Keratinocyte (primary cell): Measurements from ENCODE around the gene ATF7. TPM values are rescaled to one million over a fixed set of nuclear protein-coding genes. Genes with fewer than 3 reads are reported as not detected.

Source experiments
- DNase-seq: peaks from one replicate; pipeline ENCODE4 v3.0.0-alpha.2; 2011; ENCODE audit warnings: low read depth, missing footprints, low spot score
- FAIRE-seq: peaks from 2 replicates; lab custom pipeline; 2011; peaks lifted over from hg19 to GRCh38; lab: Jason Lieb, UNC
- H2AFZ ChIP-seq: 2 replicates; pipeline ENCODE4 v1.6.0; 2012; ENCODE audit warnings: low read length, control low read depth, inconsistent platforms; ENCODE audit not compliant: control insufficient read depth
- H3K27ac ChIP-seq: 2 replicates; pipeline ENCODE4 v1.5.1; 2011; ENCODE audit warnings: low read length; ENCODE audit not compliant: control insufficient read depth, insufficient read depth
- H3K27me3 ChIP-seq: 3 replicates; pipeline ENCODE4 v1.6.0; 2011; ENCODE audit warnings: low read length; ENCODE audit not compliant: control insufficient read depth, insufficient read depth; ENCODE audit errors: extremely low read depth
- H3K36me3 ChIP-seq, 2 experiments: 2 replicates in 1 of 2; 3 replicates in 1 of 2; pipeline ENCODE4 v1.5.1; 2011; ENCODE audit warnings: low read length in 2 of 2, mild to moderate bottlenecking in 1 of 2; ENCODE audit not compliant: control insufficient read depth in 2 of 2, insufficient read depth in 2 of 2; ENCODE audit errors: extremely low read depth in 1 of 2
- H3K4me1 ChIP-seq: 3 replicates; pipeline ENCODE4 v1.5.1; 2011; ENCODE audit warnings: low read length; ENCODE audit not compliant: control insufficient read depth, insufficient read depth; ENCODE audit errors: extremely low read depth
- H3K4me2 ChIP-seq: 3 replicates; pipeline ENCODE4 v1.6.0; 2011; ENCODE audit warnings: low read depth, low read length; ENCODE audit not compliant: control insufficient read depth, insufficient read depth; ENCODE audit errors: extremely low read depth
- H3K4me3 ChIP-seq, 3 experiments: fragments of 200-600 bp in 1 of 3; sonication (generic) in 1 of 3; 2 replicates in 2 of 3; 3 replicates in 1 of 3; pipeline ENCODE4 v1.5.1; 2011 to 2016; ENCODE audit warnings: low read length in 3 of 3, mild to moderate bottlenecking in 3 of 3, control low read depth in 2 of 3, inconsistent platforms in 1 of 3, low read depth in 1 of 3, mixed read lengths in 1 of 3, mixed run types in 1 of 3, moderate library complexity in 1 of 3; ENCODE audit not compliant: control insufficient read depth in 2 of 3, insufficient read depth in 2 of 3; ENCODE audit errors: extremely low read depth in 1 of 3
- H3K79me2 ChIP-seq: 2 replicates; pipeline ENCODE4 v1.6.0; 2012; ENCODE audit warnings: low read length; ENCODE audit not compliant: control insufficient read depth, insufficient read depth
- H3K9ac ChIP-seq: 3 replicates; pipeline ENCODE4 v1.6.0; 2011; ENCODE audit warnings: low read length; ENCODE audit not compliant: control insufficient read depth, insufficient read depth; ENCODE audit errors: extremely low read depth
- H3K9me1 ChIP-seq: 3 replicates; pipeline ENCODE4 v1.6.0; 2011; ENCODE audit warnings: low read length; ENCODE audit not compliant: control insufficient read depth, insufficient read depth; ENCODE audit errors: extremely low read depth
- H3K9me3 ChIP-seq: 2 replicates; pipeline ENCODE4 v1.5.1; 2012; ENCODE audit warnings: low read depth, low read length; ENCODE audit not compliant: control insufficient read depth
- H4K20me1 ChIP-seq: 3 replicates; pipeline ENCODE4 v1.6.0; 2011; ENCODE audit warnings: low read length; ENCODE audit not compliant: control insufficient read depth, insufficient read depth; ENCODE audit errors: extremely low read depth
- CTCF ChIP-seq, 3 experiments: IDR thresholded peaks in 1 of 3; conservative IDR thresholded peaks in 1 of 3; optimal IDR thresholded peaks in 1 of 3; 2 replicates in 2 of 3; 3 replicates in 1 of 3; pipeline versions ENCODE3 to v1.5.1; 2011; ENCODE audit warnings: low read length in 3 of 3, mild to moderate bottlenecking in 3 of 3, moderate library complexity in 2 of 3, control low read depth in 1 of 3, inconsistent platforms in 1 of 3; ENCODE audit not compliant: insufficient read depth in 2 of 3; ENCODE audit errors: extremely low read depth in 1 of 3
- EZH2 ChIP-seq: IDR thresholded peaks from one replicate; pipeline ENCODE4 v1.6.1; 2012; ENCODE audit warnings: inconsistent platforms, mild to moderate bottlenecking, low read length, moderate library complexity
- dilution Hi-C: fragments of 300-500 bp; cut with MboI; formaldehyde crosslinking; loops from one replicate; pipeline ENCODE4 v1.7.0; 2020; ENCODE audit warnings: low sequenced_read_pairs; ENCODE audit not compliant: extremely low pct_ligation_motif_present
- polyA plus RNA-seq, 5 experiments: library from polyadenylated mRNA; depleted of rRNA in 3 of 5; stranded (reverse) in 3 of 5; stranded (forward) in 1 of 5; unstranded in 1 of 5; fragments of >200 nt; gene quantifications; 1 replicate in 1 of 5; 2 replicates in 3 of 5; 3 replicates in 1 of 5; pipeline versions ENCODE4 v1.2.1 to v1.2.3, GENCODE V29; 2011 to 2012; ENCODE audit warnings: missing spikeins in 2 of 5, low read depth in 1 of 5, low replicate concordance in 1 of 5

The ATF7 gene
- polyA plus RNA-seq, 1 donor (not counting 4 experiments of a cell fraction or from before 2014, with no cell fraction given), result 16.3 TPM

DNA sequence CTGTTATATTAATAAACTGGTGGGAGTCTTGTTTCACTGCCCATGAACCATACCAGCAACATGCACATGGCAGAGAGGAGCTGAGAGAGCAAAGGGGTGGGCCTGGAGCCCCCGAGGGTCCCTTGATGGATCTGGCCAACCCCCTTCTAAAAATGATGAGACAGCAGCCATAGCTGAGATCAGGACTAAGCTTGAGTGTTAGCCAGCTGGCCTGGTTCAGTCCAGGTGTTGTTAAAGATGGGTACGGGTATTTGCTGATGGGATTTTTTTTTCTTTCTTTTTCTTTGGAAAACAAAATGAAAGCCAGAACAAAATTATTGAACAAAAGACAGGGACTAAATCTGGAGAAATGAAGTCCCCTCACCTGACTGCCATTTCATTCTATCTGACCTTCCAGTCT lies 158.3 kb downstream of the ATF7 start:
- Histone ChIP-seq H4K20me1 (peaks cover 26% of the 10 kb centered on the region), H3K9ac (no peak overlapping the region), H3K27ac (no peak overlapping the region), H3K9me3 (no peaks in the 10 kb centered on the region), H3K9me1 (no peaks in the 10 kb centered on the region), H3K4me1 (no peaks in the 10 kb centered on the region), H3K4me2 (no peak overlapping the region), H3K36me3 (peaks cover 61 to 78% of the 10 kb centered on the region in 2 experiments), H3K4me3 (no peak overlapping the region), H3K27me3 (no peaks in the 10 kb centered on the region), H3K79me2 (peaks cover 74% of the 10 kb centered on the region), H2AFZ (no peak overlapping the region)
- DNase-seq (no peak), FAIRE-seq (no peak)
- TF ChIP-seq EZH2, result no peak
- TF ChIP-seq CTCF (optimal IDR thresholded peaks at IDR 0.05 in 1 of 3, IDR thresholded peaks at IDR 0.05 in 1 of 3, conservative IDR thresholded peaks at IDR 0.05 in 1 of 3; ENCODE audit: extremely low read depth in 1 of 3, insufficient read depth in 2 of 3, low read length in 3 of 3), result no peak
- dilution Hi-C loops, result no loop called here

GRCh38 chr12:53467082-53467481 lies 159.1 kb downstream of the ATF7 start:
- no peak overlapping the region for H3K4me2 ChIP-seq
- dilution Hi-C loops, result no loop called here
- peak overlapping the region; percentile 28 for H3K27ac ChIP-seq
- H2AFZ ChIP-seq, result no peak overlapping the region
- no peaks in the 10 kb centered on the region for H3K27me3 ChIP-seq
- H3K9ac ChIP-seq, result no peak overlapping the region
- H3K79me2 ChIP-seq, result peaks cover 74% of the 10 kb centered on the region
- no peaks in the 10 kb centered on the region for H3K9me3 ChIP-seq
- FAIRE-seq (no peak), DNase-seq (no peak)
- peaks cover 64 to 79% of the 10 kb centered on the region in 2 experiments for H3K36me3 ChIP-seq
- TF ChIP-seq CTCF (optimal IDR thresholded peaks at IDR 0.05 in 1 of 3, IDR thresholded peaks at IDR 0.05 in 1 of 3, conservative IDR thresholded peaks at IDR 0.05 in 1 of 3; ENCODE audit: extremely low read depth in 1 of 3, insufficient read depth in 2 of 3, low read length in 3 of 3) (no peak), EZH2 (no peak)
- H3K4me1 ChIP-seq, result no peaks in the 10 kb centered on the region
- H3K4me3 ChIP-seq, result no peak overlapping the region
- H3K9me1 ChIP-seq, result no peaks in the 10 kb centered on the region
- peaks cover 20% of the 10 kb centered on the region for H4K20me1 ChIP-seq
